Measurements from ENCODE around the gene APOL5.

The APOL5 gene

DNA sequence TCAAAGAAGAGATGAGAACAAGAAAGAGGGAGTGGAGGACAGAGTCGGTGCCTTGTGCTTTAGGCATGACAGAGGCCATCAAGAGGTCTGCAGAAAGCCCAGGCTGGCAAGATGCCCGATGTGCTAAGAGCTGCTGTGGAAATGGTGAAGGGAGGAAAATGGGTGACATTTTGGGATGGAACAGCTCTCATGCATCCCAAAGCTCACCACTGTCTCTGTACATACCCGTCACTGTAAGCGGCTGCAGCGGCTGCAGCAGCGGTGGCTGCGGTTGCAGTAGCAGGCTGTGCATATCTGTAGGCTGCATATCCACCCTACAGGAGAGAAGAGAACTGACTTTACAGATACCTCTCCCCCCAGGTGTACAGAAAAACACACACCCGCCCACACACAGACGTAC, 28.6 kb downstream of the APOL5 start:
- Histone ChIP-seq H3K4me3 (ENCODE audit: low read length) (no peak overlapping the region), H3K4me2 (ENCODE audit: low read length) (no peak overlapping the region), H3K9ac (ENCODE audit: low read depth, low read length) (no peak overlapping the region), H3K27me3 (ENCODE audit: control insufficient read depth, insufficient read depth, low read length) (no peaks in the 10 kb centered on the region), H3K36me3 (ENCODE audit: insufficient read depth, low read length) (peaks cover 40% of the 10 kb centered on the region), H3K4me1 (ENCODE audit: control insufficient read depth, insufficient read depth, low read length) (peaks cover 40% of the 10 kb centered on the region), H3K9me3 (replicated peaks; ENCODE audit: low read length) (no peaks in the 10 kb centered on the region)

DNA sequence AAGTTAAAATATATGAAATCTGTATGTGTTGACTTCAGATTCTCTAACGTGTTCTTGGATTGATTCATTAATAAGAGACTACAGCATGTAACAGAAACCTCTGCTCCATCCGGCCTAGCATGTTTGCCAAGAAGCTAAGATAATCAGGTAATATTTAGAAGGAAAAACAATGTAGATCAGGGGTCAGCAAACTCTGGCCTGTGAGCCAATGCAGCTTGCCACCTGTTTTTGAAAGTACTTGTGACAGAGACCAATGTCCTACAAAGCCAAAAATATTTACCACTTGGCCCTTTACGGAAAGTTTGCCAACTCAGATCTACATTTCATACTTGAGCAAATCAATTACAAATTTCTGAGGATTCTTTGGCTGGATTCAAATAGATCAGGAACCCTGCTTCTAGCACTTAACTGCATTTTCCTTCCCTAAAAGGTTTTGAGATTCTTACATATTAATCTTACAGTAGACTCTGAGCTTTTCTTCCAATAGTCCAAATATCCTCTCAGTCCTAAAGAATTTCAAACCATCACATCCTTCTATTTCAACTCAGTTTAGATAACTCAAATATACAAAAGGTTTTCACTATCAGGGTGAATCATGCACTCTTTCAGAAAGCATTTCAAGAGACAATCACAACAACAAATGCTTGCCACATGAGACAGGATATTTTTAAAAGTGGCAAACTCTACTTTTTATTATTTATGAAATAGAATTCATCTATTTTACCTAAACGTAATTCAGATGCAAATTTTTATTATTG, 29.5 kb downstream of the APOL5 start:
- Histone ChIP-seq H3K9ac (ENCODE audit: low read depth, low read length) (no peak overlapping the region), H3K36me3 (ENCODE audit: insufficient read depth, low read length) (peaks cover 40% of the 10 kb centered on the region), H3K4me1 (ENCODE audit: control insufficient read depth, insufficient read depth, low read length) (peaks cover 31% of the 10 kb centered on the region), H3K27me3 (ENCODE audit: control insufficient read depth, insufficient read depth, low read length) (no peaks in the 10 kb centered on the region), H3K4me3 (ENCODE audit: low read length) (no peak overlapping the region), H3K9me3 (replicated peaks; ENCODE audit: low read length) (no peaks in the 10 kb centered on the region), H3K4me2 (ENCODE audit: low read length) (no peak overlapping the region)

DNA sequence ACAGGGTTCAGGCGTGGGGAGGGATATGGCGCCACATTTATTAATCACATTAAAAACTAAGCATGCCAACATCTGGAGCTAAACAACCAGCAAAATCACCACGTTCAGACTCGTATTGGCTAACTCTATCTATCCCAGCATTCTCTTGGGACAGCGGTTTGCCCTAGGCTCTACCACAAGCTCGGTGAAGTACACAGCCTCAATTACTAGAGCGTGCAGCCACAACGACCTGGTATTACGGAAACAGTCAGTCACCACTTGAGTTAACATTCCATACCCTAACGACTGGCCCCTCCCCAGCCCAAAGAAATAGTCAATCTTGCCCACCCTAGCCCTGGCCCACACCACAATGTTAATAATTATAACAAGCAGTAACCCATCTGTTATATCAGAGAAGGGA, 32.1 kb downstream of the APOL5 start:
- Histone ChIP-seq H3K27me3 (ENCODE audit: control insufficient read depth, insufficient read depth, low read length) (no peaks in the 10 kb centered on the region), H3K9me3 (replicated peaks; ENCODE audit: low read length) (no peaks in the 10 kb centered on the region), H3K4me2 (ENCODE audit: low read length) (no peak overlapping the region), H3K36me3 (ENCODE audit: insufficient read depth, low read length) (peaks cover 38% of the 10 kb centered on the region), H3K9ac (ENCODE audit: low read depth, low read length) (no peak overlapping the region), H3K4me3 (ENCODE audit: low read length) (no peak overlapping the region), H3K4me1 (ENCODE audit: control insufficient read depth, insufficient read depth, low read length) (peaks cover 13% of the 10 kb centered on the region)

DNA sequence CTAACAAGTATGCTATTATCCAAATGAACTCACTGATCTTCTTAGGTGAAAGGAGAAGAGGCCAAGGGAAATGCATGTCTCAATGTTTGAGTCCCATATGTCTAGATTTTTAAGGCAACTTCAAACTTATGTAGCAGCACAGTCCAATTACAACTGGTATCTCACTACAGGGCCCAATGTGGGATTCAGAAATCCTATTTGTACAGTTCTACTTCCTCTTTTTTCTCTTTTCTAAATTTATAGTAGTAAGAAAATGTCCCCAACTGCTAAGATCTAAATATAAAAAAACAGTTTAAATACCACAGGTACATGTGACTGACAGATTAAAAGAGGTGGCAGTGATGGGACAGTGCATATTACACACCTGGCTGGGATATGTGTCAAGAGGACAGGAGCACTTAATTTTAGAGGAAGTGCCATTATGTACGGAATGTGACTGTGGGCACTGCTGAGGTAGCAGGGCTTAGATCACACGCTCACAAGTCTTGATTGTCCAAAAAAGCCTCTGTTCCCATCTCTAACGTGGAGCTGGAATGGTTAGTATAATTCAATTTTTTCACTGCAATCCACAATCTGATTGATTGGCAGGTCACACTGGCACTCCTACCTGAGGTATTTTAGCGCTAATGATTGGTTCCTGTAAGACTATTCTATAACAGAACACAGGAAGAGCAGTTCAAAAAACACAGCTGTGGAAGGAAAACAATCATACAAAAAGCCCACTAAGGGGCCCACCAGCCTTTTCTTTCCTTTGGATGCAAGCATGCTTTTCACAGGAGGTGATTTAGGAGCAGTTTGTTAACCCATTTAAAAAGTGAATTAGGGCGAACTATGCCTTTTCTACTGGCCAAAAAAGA, 34.6 kb downstream of the APOL5 start:
- H3K36me3 ChIP-seq (ENCODE audit: insufficient read depth, low read length): peaks cover 34% of the 10 kb centered on the region
- no peaks in the 10 kb centered on the region for H3K27me3 ChIP-seq (ENCODE audit: control insufficient read depth, insufficient read depth, low read length)
- H3K9me3 ChIP-seq (replicated peaks; ENCODE audit: low read length): no peaks in the 10 kb centered on the region
- no peak overlapping the region for H3K4me2 ChIP-seq (ENCODE audit: low read length)
- peaks cover 8% of the 10 kb centered on the region for H3K4me1 ChIP-seq (ENCODE audit: control insufficient read depth, insufficient read depth, low read length)
- H3K4me3 ChIP-seq (ENCODE audit: low read length): no peak overlapping the region
- no peak overlapping the region for H3K9ac ChIP-seq (ENCODE audit: low read depth, low read length)

DNA sequence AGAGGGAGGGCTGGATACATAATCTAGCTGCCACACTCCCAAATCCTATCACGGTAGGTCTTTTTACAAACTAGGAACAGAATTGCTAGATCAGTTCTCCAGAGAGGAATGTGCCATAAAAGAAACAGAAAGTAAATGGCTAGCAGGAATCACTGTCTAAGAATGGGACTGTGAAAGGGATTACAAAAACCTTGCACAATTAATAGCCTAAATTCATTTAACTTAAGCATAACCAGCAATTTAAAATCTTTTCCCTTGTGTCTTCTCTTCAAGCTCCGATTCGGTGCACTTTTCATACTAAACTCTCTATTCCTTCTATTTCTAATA, 35.2 kb downstream of the APOL5 start:
- Histone ChIP-seq H3K9me3 (replicated peaks; ENCODE audit: low read length) (no peaks in the 10 kb centered on the region), H3K9ac (ENCODE audit: low read depth, low read length) (no peak overlapping the region), H3K4me2 (ENCODE audit: low read length) (no peak overlapping the region), H3K36me3 (ENCODE audit: insufficient read depth, low read length) (peaks cover 40% of the 10 kb centered on the region), H3K4me3 (ENCODE audit: low read length) (no peak overlapping the region), H3K4me1 (ENCODE audit: control insufficient read depth, insufficient read depth, low read length) (peaks cover 2% of the 10 kb centered on the region), H3K27me3 (ENCODE audit: control insufficient read depth, insufficient read depth, low read length) (no peaks in the 10 kb centered on the region)

DNA sequence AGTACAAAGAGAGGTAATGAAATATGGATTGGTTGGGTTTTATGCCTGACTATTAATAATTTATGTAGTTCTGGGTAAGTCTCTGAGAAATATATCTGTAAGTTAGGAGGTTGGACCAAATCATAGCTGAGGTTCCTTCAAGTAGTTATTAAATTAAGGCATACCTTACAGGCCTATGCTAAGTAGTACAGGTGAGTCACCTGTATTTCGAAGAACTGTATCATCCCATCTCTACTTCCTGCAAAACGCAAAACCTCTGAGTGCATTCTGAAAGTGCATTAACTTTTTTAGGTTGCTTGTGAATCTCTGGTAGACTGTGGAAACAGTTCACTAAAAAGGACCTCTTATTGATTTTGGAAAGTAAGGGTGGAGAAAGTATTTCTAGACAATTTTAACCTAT, 37.1 kb downstream of the APOL5 start:
- Histone ChIP-seq H3K4me3 (ENCODE audit: low read length) (no peak overlapping the region), H3K4me1 (ENCODE audit: control insufficient read depth, insufficient read depth, low read length) (no peaks in the 10 kb centered on the region), H3K4me2 (ENCODE audit: low read length) (no peak overlapping the region), H3K36me3 (ENCODE audit: insufficient read depth, low read length) (peaks cover 58% of the 10 kb centered on the region), H3K27me3 (ENCODE audit: control insufficient read depth, insufficient read depth, low read length) (no peaks in the 10 kb centered on the region), H3K9me3 (replicated peaks; ENCODE audit: low read length) (no peaks in the 10 kb centered on the region), H3K9ac (ENCODE audit: low read depth, low read length) (no peak overlapping the region)

DNA sequence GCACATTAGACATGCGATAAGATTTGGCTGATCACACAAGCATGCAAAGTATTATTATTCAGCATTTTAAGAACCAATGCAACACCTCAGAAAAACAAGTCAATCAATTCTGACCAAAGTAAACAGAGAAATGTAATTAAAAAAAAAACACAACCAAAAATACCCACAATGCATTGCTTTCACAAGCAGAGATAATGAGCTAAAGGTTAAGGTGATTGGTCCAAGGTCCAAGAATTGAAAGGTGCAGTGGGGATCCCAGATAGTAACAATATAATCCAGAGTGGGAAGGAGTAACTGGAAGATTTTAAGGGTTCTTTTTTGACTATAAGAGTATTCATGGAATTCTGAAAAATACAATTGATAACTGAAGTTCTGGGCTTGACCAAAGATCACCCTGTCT, 39.0 kb downstream of the APOL5 start:
- no peak overlapping the region for H3K4me3 ChIP-seq (ENCODE audit: low read length)
- no peak overlapping the region for H3K4me2 ChIP-seq (ENCODE audit: low read length)
- no peaks in the 10 kb centered on the region for H3K27me3 ChIP-seq (ENCODE audit: control insufficient read depth, insufficient read depth, low read length)
- H3K36me3 ChIP-seq (ENCODE audit: insufficient read depth, low read length): peaks cover 73% of the 10 kb centered on the region
- H3K4me1 ChIP-seq (ENCODE audit: control insufficient read depth, insufficient read depth, low read length): no peaks in the 10 kb centered on the region
- H3K9me3 ChIP-seq (replicated peaks; ENCODE audit: low read length): no peaks in the 10 kb centered on the region
- no peak overlapping the region for H3K9ac ChIP-seq (ENCODE audit: low read depth, low read length)

DNA sequence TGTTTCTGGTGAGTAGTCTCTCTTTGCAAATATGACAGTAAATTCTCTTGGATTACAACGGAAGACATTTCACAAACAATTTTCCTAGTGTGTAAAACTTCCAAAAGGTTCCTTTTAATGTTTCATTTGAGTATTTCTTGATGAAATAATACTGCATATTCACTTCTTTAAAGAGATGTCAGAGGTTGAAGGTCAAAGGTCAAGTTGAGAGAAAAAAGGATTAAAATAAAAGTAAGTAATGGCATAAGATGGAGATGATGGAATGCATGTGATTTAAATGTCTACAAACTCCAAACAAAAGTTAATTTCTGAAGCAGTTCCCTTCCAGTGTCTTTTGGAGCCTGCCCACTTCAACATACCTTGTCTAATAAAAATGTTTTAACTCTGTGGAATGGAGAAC, 40.7 kb downstream of the APOL5 start:
- no peaks in the 10 kb centered on the region for H3K27me3 ChIP-seq (ENCODE audit: control insufficient read depth, insufficient read depth, low read length)

DNA sequence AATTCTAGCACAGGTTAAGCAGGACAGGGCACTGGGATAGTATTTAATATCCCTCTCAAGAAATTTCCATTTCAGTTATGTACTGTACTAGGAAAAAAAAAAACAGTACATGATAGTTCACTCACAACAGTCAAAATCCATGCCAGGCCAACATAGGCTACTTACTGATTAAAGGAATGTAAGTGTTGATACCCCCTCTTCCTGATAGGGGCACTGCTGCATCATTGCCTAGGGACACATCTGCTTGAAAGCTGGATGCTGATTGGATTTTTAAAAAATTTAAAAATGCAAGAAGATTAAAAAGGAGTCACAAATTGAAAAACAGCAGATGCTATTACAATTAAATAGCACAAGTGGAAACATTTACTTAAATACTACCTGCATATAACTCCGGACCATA, 43.4 kb downstream of the APOL5 start:
- H3K9me3 ChIP-seq (replicated peaks; ENCODE audit: low read length): no peaks in the 10 kb centered on the region
- peaks cover 54% of the 10 kb centered on the region for H3K36me3 ChIP-seq (ENCODE audit: insufficient read depth, low read length)
- H3K27me3 ChIP-seq (ENCODE audit: control insufficient read depth, insufficient read depth, low read length): no peaks in the 10 kb centered on the region
- H3K4me1 ChIP-seq (ENCODE audit: control insufficient read depth, insufficient read depth, low read length): no peaks in the 10 kb centered on the region
- no peak overlapping the region for H3K4me2 ChIP-seq (ENCODE audit: low read length)
- no peak overlapping the region for H3K4me3 ChIP-seq (ENCODE audit: low read length)
- H3K9ac ChIP-seq (ENCODE audit: low read depth, low read length): no peak overlapping the region

More for the DNA sequence above, 40.7 kb downstream of the APOL5 start:
- H3K36me3 ChIP-seq (ENCODE audit: insufficient read depth, low read length): peaks cover 61% of the 10 kb centered on the region
- H3K4me1 ChIP-seq (ENCODE audit: control insufficient read depth, insufficient read depth, low read length): no peaks in the 10 kb centered on the region
- H3K4me2 ChIP-seq (ENCODE audit: low read length): no peak overlapping the region
- no peaks in the 10 kb centered on the region for H3K9me3 ChIP-seq (replicated peaks; ENCODE audit: low read length)
- H3K9ac ChIP-seq (ENCODE audit: low read depth, low read length): no peak overlapping the region
- no peak overlapping the region for H3K4me3 ChIP-seq (ENCODE audit: low read length)

DNA sequence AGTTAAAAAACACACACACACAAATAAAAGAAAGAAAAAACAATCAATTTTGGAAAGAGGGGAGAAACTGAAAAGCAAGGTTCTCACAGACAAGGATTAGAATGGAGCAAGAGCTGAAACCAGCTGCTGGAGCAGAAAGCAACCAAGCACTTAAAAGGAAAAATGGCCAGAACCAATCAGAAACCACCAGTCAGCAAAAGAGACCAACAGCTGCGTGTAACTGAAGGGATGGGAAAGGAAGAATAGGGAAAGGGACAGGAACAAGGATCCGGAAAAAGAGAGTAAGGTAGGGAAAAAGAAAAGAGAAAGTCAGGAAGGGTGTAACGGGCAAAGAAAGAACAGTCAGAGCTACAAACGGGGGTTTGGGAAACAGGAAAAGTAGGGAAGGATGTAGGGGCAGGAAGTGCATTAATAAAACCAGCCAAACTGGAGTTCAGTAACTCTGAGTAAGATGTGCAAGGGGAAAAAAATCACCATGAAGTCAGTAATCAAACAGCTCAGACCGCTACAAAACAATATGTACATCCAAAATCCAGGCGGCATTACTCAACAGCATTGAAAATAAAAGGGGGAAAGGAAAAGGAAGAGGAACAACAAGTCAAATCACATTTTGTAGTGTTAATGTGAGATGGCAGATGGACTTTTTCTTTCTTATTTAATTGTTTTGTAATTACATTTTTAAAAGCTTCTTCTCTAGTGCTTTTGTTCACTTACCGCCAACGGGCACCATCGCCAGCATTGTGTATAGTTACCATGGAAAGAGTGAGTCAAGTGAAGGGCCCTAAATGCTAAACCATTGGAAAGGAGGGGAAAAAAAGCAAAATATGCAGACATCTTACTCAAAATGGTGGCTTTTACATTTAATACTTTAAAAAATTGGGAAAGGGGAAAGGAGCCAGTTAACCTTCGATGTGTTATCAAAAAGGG, 49.2 kb downstream of the APOL5 start:
- H3K9me3 ChIP-seq (replicated peaks; ENCODE audit: low read length): no peaks in the 10 kb centered on the region
- peak overlapping the region; percentile 62 for H3K9ac ChIP-seq (ENCODE audit: low read depth, low read length)
- H3K27me3 ChIP-seq (ENCODE audit: control insufficient read depth, insufficient read depth, low read length): no peaks in the 10 kb centered on the region
- peak overlapping the region; percentile 64 for H3K4me3 ChIP-seq (ENCODE audit: low read length)
- peaks cover 16% of the 10 kb centered on the region for H3K4me1 ChIP-seq (ENCODE audit: control insufficient read depth, insufficient read depth, low read length)
- peak overlapping the region; percentile 82 for H3K4me2 ChIP-seq (ENCODE audit: low read length)
- peaks cover 3% of the 10 kb centered on the region for H3K36me3 ChIP-seq (ENCODE audit: insufficient read depth, low read length)

DNA sequence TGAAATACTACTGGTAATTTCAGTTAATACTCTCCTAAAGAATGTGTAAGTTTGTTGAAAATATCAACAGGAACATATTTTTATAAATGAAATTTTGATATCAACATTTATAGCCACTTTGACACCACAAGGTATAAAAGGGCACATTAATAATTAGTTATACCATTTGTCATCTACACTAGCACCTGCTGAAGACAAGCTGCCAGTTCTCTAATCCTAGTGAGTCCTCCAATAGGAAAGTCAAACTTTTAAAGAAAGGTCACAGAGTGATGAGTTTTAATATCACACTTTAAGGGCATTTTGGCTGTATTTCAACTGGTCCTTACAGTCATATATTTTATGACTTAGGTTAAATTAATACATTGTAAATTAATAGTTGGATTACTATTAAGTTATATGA, 52.3 kb downstream of the APOL5 start:
- Histone ChIP-seq H3K4me1 (ENCODE audit: control insufficient read depth, insufficient read depth, low read length) (peaks cover 16% of the 10 kb centered on the region), H3K4me3 (ENCODE audit: low read length) (no peak overlapping the region), H3K27me3 (ENCODE audit: control insufficient read depth, insufficient read depth, low read length) (no peaks in the 10 kb centered on the region), H3K36me3 (ENCODE audit: insufficient read depth, low read length) (no peaks in the 10 kb centered on the region), H3K9me3 (replicated peaks; ENCODE audit: low read length) (no peaks in the 10 kb centered on the region), H3K4me2 (ENCODE audit: low read length) (no peak overlapping the region), H3K9ac (ENCODE audit: low read depth, low read length) (no peak overlapping the region)

Measured in skeletal muscle satellite cell (primary cell).